Measurements from ENCODE around the gene ANKS1B.
A peak's percentile ranks its signal among the peaks of the same experiment; 100 is the strongest.

Gene ANKS1B

DNA sequence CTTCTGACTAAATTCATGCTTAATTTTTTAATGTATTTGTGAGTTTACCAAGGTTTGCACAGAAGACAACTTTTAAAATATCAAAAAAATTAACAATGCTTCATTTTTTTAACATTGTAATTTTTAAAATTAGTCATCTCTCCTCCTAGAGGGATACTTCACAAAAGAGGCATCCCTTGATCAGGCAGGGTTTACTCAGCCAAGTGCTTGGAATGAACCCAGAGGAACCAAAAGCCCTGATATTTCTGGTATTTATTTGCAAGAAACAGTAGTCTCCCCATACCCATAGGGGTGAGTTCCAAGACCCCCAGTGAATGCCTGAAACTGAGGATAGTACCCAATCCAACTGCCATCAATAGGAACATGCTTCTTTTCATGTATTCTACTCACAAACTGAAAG lies 284.7 kb downstream of the ANKS1B start:
- H3K27me3 Mint-ChIP-seq (ENCODE audit: low read depth), result no peaks in the 10 kb centered on the region
- TF ChIP-seq, protein P1, sequence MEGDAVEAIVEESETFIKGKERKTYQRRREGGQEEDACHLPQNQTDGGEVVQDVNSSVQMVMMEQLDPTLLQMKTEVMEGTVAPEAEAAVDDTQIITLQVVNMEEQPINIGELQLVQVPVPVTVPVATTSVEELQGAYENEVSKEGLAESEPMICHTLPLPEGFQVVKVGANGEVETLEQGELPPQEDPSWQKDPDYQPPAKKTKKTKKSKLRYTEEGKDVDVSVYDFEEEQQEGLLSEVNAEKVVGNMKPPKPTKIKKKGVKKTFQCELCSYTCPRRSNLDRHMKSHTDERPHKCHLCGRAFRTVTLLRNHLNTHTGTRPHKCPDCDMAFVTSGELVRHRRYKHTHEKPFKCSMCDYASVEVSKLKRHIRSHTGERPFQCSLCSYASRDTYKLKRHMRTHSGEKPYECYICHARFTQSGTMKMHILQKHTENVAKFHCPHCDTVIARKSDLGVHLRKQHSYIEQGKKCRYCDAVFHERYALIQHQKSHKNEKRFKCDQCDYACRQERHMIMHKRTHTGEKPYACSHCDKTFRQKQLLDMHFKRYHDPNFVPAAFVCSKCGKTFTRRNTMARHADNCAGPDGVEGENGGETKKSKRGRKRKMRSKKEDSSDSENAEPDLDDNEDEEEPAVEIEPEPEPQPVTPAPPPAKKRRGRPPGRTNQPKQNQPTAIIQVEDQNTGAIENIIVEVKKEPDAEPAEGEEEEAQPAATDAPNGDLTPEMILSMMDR (IDR thresholded peaks at IDR 0.05; ENCODE audit: unreplicated experiment in 3 of 3), result no peak
- H3K4me1 Mint-ChIP-seq, result no peaks in the 10 kb centered on the region
- no peak overlapping the region for H3K27ac Mint-ChIP-seq
- no peaks in the 10 kb centered on the region for H3K36me3 Mint-ChIP-seq (ENCODE audit: low read depth)
- no peak overlapping the region for H3K4me3 Mint-ChIP-seq
- no peaks in the 10 kb centered on the region for H3K9me3 Mint-ChIP-seq

DNA sequence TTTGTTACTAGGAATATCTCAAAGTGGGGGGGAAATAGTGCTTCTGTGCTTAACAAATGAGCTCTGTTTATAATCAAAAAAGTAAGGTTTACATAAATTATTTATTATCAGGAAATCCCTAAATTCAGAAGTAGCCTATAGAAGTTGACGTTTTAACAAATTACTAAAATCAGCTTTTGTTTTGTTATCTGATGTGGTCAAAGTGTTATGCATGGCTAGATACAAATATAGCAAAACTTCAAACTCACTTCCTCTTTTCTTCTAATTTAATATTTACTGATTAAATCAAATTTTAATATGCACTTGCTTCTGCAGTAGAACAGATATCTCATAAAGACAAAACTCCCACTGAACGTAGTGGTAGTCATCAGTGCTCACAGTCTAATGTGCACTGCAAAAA lies 289.7 kb downstream of the ANKS1B start:
- no peak overlapping the region for H3K4me3 Mint-ChIP-seq
- TF ChIP-seq, protein P1 (IDR thresholded peaks at IDR 0.05; ENCODE audit: unreplicated experiment in 3 of 3), result no peak
- H3K27me3 Mint-ChIP-seq (ENCODE audit: low read depth), result no peaks in the 10 kb centered on the region
- peak overlapping the region in 2 of 3 experiments; percentile 88 to 90 for H3K27ac Mint-ChIP-seq
- H3K36me3 Mint-ChIP-seq (ENCODE audit: low read depth), result no peaks in the 10 kb centered on the region
- H3K9me3 Mint-ChIP-seq, result no peaks in the 10 kb centered on the region
- H3K4me1 Mint-ChIP-seq, result peaks cover 5% of the 10 kb centered on the region

DNA sequence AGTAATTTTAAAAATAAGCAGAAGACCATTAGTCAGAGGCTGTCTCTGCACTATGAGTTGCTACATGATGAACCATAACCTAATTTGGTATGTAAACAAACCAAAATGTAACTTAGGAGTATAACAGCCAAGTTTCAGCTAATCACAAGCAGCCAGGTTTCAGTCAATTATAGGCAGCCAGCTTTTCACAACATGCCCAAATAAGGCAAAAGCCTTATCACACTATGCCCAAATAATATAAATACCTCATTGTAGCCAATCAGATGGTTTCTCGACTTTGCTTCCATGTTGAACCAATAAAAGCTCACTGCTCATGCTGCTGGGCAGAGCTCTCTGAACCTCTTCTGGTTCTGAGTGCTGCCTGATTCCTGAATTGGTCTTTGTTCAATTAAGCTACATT lies 298.6 kb downstream of the ANKS1B start:
- no peak overlapping the region for H3K27ac Mint-ChIP-seq

DNA sequence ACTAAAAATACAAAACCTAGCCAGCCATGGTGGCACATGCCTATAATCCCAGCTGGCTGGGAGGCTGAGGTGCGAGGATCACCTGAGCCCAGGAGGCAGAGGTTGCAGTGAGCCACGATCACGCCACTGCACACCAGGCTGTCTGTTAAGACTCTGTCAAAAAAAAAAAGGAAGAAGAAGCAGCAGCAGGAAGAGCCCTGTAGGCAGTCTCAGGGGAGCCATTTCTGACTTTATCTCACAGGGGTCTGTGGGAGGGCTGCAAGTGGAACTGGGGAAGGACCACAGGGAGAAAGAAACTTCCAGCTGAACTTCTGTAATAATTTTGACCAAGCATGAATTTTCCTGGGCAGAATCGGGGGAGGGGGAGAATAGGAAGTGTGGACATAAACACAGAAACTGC lies 304.5 kb downstream of the ANKS1B start:
- no peak overlapping the region for H3K27ac Mint-ChIP-seq
- TF ChIP-seq, protein P1 (IDR thresholded peaks at IDR 0.05; ENCODE audit: unreplicated experiment in 3 of 3), result no peak

More for the DNA sequence above, 298.6 kb downstream of the ANKS1B start:
- Mint-ChIP-seq H3K9me3 (peaks cover 9% of the 10 kb centered on the region), H3K4me3 (no peak overlapping the region), H3K27me3 (ENCODE audit: low read depth) (no peaks in the 10 kb centered on the region), H3K4me1 (no peaks in the 10 kb centered on the region), H3K36me3 (ENCODE audit: low read depth) (no peaks in the 10 kb centered on the region)
- TF ChIP-seq, protein P1 (IDR thresholded peaks at IDR 0.05; ENCODE audit: unreplicated experiment in 3 of 3), result no peak

DNA sequence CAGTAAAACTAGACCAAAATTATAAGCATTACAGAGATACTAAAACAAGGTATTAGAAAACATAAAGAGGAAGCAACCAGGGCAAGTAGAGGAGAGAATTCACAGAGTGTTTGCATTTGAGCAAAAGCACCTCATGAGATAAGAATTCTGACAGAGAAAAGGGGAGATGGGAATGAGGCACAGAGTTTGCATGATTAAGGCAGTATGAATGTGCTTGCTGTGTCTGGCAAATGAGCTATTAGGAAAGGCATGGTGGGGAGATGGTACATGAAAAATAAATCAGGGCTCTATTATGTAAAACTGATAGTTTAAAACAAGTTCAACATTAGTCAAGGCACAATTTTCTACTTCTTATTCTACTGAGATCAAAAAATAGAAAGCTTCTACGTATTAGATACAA lies 314.1 kb downstream of the ANKS1B start:
- Mint-ChIP-seq H3K4me3 (no peak overlapping the region), H3K36me3 (ENCODE audit: low read depth) (no peaks in the 10 kb centered on the region), H3K9me3 (peaks cover 4% of the 10 kb centered on the region), H3K27ac (no peak overlapping the region), H3K27me3 (ENCODE audit: low read depth) (no peaks in the 10 kb centered on the region), H3K4me1 (no peaks in the 10 kb centered on the region)
- TF ChIP-seq, protein P1 (IDR thresholded peaks at IDR 0.05; ENCODE audit: unreplicated experiment in 3 of 3), result no peak

More for the DNA sequence above, 304.5 kb downstream of the ANKS1B start:
- H3K4me3 Mint-ChIP-seq, result no peak overlapping the region
- H3K4me1 Mint-ChIP-seq, result no peaks in the 10 kb centered on the region
- no peaks in the 10 kb centered on the region for H3K36me3 Mint-ChIP-seq (ENCODE audit: low read depth)
- H3K27me3 Mint-ChIP-seq (ENCODE audit: low read depth), result no peaks in the 10 kb centered on the region
- H3K9me3 Mint-ChIP-seq, result peaks cover 5% of the 10 kb centered on the region

DNA sequence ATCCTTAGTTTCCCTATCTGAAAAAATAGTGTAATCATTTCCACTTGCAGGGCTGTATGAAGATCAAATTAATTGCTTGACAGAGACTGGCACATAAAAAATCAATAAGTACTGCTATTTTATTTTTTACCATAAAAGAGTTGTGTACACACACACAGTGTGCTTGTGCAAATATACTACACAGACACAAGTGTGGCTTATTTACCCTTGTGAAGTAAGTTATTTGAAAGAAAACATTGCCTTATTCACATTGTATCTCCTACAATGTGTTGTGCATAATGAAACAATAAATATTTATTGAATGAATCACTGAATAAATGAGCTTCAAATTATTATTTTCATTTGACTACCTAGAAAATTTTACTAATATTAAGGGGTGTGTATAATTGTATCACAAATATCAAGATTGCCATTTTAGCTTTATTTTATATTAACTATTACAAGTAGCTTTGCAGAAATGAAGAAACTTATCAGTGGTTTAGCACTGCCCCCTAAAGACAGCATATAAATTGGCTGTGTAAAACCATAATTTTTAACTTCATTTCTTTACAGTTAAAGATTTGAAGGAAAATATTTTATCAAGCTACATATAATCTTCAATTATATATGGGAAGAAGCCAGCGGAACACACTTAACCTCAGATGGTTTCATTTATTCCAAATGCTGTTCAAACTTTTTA lies 325.9 kb downstream of the ANKS1B start:
- H3K27ac Mint-ChIP-seq, result no peak overlapping the region
- no peaks in the 10 kb centered on the region for H3K36me3 Mint-ChIP-seq (ENCODE audit: low read depth)

More for the DNA sequence above, 325.9 kb downstream of the ANKS1B start:
- H3K27me3 Mint-ChIP-seq (ENCODE audit: low read depth), result no peaks in the 10 kb centered on the region
- H3K4me3 Mint-ChIP-seq, result no peak overlapping the region
- no peaks in the 10 kb centered on the region for H3K4me1 Mint-ChIP-seq
- H3K9me3 Mint-ChIP-seq, result no peaks in the 10 kb centered on the region
- TF ChIP-seq, protein P1 (IDR thresholded peaks at IDR 0.05; ENCODE audit: unreplicated experiment in 3 of 3), result peak; percentile 48 to 58 (median 52)
